ENCODE data around the gene ISCA2. TPM values are rescaled to one million over a fixed set of nuclear protein-coding genes. Genes with fewer than 3 reads are reported as not detected.

ISCA2 gene
- total and polyA plus RNA-seq, 5 donors from 2014 or later, result 19.9 to 114 (median 89.6) TPM

DNA sequence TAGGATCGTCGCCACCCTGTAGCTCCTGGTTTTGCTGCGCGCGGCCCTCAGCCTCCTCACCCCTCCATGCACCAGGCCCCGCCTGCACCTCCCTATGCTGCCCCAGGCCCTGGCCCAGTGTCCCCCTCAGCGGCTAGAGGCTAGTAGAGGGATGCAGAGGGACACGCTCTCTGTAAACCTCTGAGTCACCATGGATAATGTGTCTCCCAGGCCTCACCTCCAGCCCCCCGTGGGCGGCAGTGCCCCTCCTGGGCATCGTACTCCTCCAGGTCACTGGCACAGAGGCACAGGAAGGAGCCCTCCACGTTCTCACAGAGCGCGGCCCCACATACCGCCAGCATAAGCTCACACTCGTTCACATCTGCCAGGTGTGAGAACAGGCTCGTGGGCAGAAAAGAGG, 12.3 kb downstream of the ISCA2 start:
- Mint-ChIP-seq H3K27me3 (no peaks in the 10 kb centered on the region), H3K4me3 (no peak overlapping the region), H3K27ac (peak overlapping the region in 1 of 3 donors; percentile 43), H3K9me3 (no peaks in the 10 kb centered on the region), H3K36me3 (no peaks in the 10 kb centered on the region), H3K4me1 (peaks cover 0 to 5% (median 2%) of the 10 kb centered on the region in 4 donors)
- DNase-seq (no peak), ATAC-seq (ENCODE audit: low read depth in 2 of 2) (no peak)
- H3K27ac ChIP-seq (ENCODE audit: insufficient read depth, low read length, poor library complexity, severe bottlenecking), result no peak overlapping the region
- no peak overlapping the region for H3K4me3 ChIP-seq (ENCODE audit: low read depth, low read length)
- H3K9me3 ChIP-seq (ENCODE audit: control insufficient read depth in 2 of 2, low read length in 2 of 2), result no peaks in the 10 kb centered on the region
- H3K36me3 ChIP-seq (ENCODE audit: control insufficient read depth, insufficient read depth, low read length), result no peaks in the 10 kb centered on the region
- H3K27me3 ChIP-seq (ENCODE audit: control insufficient read depth, insufficient read depth, low read length), result no peaks in the 10 kb centered on the region
- H3K4me1 ChIP-seq (ENCODE audit: control insufficient read depth, insufficient read depth, low read length, poor library complexity, severe bottlenecking), result no peaks in the 10 kb centered on the region

DNA sequence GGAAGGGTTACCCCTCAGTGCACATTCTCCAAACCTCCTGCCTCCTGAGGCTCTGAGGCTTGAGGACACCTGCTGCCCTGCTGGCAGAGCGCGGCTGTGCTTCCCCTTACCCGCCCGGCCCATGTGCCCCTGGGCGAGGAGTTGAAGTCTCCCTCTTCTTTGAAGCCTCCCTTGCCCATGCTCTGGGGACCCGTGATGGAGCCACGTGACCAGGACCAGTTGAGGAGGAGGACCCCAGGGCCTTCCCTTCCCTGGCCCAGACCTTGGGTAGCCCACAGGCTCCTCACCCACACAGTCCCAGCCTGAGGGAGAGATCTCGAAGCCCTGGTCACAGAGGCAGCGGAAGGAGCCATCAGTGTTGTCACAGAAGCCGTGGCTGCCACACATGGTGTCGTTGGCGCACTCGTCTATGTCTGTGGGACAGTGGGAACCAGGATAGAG, 12.9 kb downstream of the ISCA2 start:
- H3K27me3 Mint-ChIP-seq, result no peaks in the 10 kb centered on the region
- Histone ChIP-seq H3K36me3 (ENCODE audit: control insufficient read depth, insufficient read depth, low read length) (no peaks in the 10 kb centered on the region), H3K4me1 (ENCODE audit: control insufficient read depth, insufficient read depth, low read length, poor library complexity, severe bottlenecking) (no peaks in the 10 kb centered on the region), H3K27ac (ENCODE audit: insufficient read depth, low read length, poor library complexity, severe bottlenecking) (no peak overlapping the region), H3K4me3 (ENCODE audit: low read depth, low read length) (no peak overlapping the region), H3K27me3 (ENCODE audit: control insufficient read depth, insufficient read depth, low read length) (no peaks in the 10 kb centered on the region), H3K9me3 (ENCODE audit: control insufficient read depth in 2 of 2, low read length in 2 of 2) (no peaks in the 10 kb centered on the region)
- H3K9me3 Mint-ChIP-seq, result no peaks in the 10 kb centered on the region
- ATAC-seq (ENCODE audit: low read depth in 2 of 2) (no peak), DNase-seq (no peak)
- H3K27ac Mint-ChIP-seq, result no peak overlapping the region
- no peak overlapping the region for H3K4me3 Mint-ChIP-seq
- H3K4me1 Mint-ChIP-seq, result peaks cover 0 to 5% (median 2%) of the 10 kb centered on the region in 4 donors
- H3K36me3 Mint-ChIP-seq, result no peaks in the 10 kb centered on the region

DNA sequence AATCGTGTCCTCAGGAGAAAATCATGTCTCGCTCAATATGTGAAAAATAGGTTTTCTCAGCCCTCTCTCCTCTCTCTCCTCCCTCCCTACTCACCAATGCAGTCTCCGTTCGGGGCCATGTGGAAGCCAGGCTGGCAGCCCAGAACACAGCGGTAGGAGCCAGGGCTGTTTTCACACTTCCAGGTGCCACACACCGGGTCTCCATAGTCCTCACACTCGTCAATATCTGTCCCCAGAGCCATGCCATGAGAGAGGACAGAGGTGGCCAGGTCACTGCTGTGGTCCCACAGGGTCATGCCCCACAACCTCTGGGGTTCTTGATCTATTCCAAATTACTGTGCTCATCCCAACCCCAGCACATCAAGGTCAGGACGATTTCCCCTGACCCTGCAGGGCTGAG, 13.5 kb downstream of the ISCA2 start:
- Mint-ChIP-seq H3K9me3 (no peaks in the 10 kb centered on the region), H3K27me3 (no peaks in the 10 kb centered on the region), H3K4me3 (no peak overlapping the region), H3K36me3 (no peaks in the 10 kb centered on the region), H3K27ac (no peak overlapping the region), H3K4me1 (peaks cover 0 to 2% (median under 1%) of the 10 kb centered on the region in 4 donors)
- Histone ChIP-seq H3K36me3 (ENCODE audit: control insufficient read depth, insufficient read depth, low read length) (no peaks in the 10 kb centered on the region), H3K4me1 (ENCODE audit: control insufficient read depth, insufficient read depth, low read length, poor library complexity, severe bottlenecking) (no peaks in the 10 kb centered on the region), H3K27me3 (ENCODE audit: control insufficient read depth, insufficient read depth, low read length) (no peaks in the 10 kb centered on the region), H3K4me3 (ENCODE audit: low read depth, low read length) (no peak overlapping the region), H3K9me3 (ENCODE audit: control insufficient read depth in 2 of 2, low read length in 2 of 2) (no peaks in the 10 kb centered on the region), H3K27ac (ENCODE audit: insufficient read depth, low read length, poor library complexity, severe bottlenecking) (no peak overlapping the region)
- ATAC-seq (ENCODE audit: low read depth in 2 of 2) (no peak), DNase-seq (no peak)

DNA sequence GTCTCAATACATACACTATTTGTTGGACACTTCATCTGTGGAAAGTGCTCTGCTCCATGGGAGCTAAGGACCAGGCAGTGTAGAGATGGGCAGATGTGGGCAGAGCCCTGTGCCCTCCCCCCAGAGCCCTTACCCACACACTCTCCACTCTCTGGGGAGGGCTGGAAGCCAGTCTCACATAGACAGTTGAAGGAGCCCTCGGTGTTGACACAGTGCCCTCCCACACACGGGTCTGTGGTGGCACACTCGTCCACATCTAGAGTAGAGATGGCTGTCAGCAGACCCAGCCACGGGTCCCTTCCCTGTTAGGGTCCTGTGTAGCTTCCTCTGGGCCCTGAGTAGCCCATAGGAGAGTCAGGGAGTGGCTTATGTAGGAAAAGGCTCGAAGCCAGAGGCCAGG, 14.3 kb downstream of the ISCA2 start:
- ATAC-seq (ENCODE audit: low read depth in 2 of 2), result no peak

DNA sequence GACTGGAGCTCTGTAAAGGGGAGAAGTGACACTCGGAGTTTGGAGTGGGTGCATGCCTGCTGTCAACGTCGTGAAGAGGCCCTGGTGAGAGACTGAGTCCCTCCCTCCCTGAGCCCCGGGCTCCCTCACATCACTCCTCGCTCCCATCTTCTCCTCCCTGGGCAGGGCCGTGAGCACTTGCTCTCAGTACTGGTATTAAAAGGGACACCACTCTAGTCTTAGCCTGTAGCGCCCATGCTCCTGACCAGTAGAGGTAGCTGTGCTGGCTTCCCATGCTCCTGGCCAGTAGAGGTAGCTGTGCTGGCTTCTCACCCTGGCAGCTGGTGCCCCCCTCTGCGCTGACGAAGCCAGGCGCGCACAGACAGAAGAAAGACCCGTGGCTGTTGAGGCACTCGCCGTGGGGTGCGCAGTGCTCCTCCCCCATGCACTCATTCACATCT, 14.7 kb downstream of the ISCA2 start:
- ATAC-seq (ENCODE audit: low read depth in 2 of 2) (no peak), DNase-seq (no peak)
- H3K27ac ChIP-seq (ENCODE audit: insufficient read depth, low read length, poor library complexity, severe bottlenecking), result no peak overlapping the region
- H3K9me3 ChIP-seq (ENCODE audit: control insufficient read depth in 2 of 2, low read length in 2 of 2), result no peaks in the 10 kb centered on the region
- Mint-ChIP-seq H3K9me3 (no peaks in the 10 kb centered on the region), H3K4me1 (peaks cover 0 to 2% (median 0%) of the 10 kb centered on the region in 4 donors), H3K4me3 (no peak overlapping the region), H3K27ac (no peak overlapping the region), H3K27me3 (peaks cover 4% of the 10 kb centered on the region), H3K36me3 (no peaks in the 10 kb centered on the region)
- H3K27me3 ChIP-seq (ENCODE audit: control insufficient read depth, insufficient read depth, low read length), result peaks cover 4% of the 10 kb centered on the region
- H3K4me3 ChIP-seq (ENCODE audit: low read depth, low read length), result no peak overlapping the region
- H3K4me1 ChIP-seq (ENCODE audit: control insufficient read depth, insufficient read depth, low read length, poor library complexity, severe bottlenecking), result no peaks in the 10 kb centered on the region
- no peaks in the 10 kb centered on the region for H3K36me3 ChIP-seq (ENCODE audit: control insufficient read depth, insufficient read depth, low read length)

More for the DNA sequence above, 14.3 kb downstream of the ISCA2 start:
- no peak for DNase-seq
- H3K27me3 Mint-ChIP-seq, result no peaks in the 10 kb centered on the region
- H3K4me3 Mint-ChIP-seq, result no peak overlapping the region
- H3K27me3 ChIP-seq (ENCODE audit: control insufficient read depth, insufficient read depth, low read length), result peaks cover under 1% of the 10 kb centered on the region
- H3K9me3 ChIP-seq (ENCODE audit: control insufficient read depth in 2 of 2, low read length in 2 of 2), result no peaks in the 10 kb centered on the region
- H3K4me1 Mint-ChIP-seq, result peaks cover 0 to 2% (median 0%) of the 10 kb centered on the region in 4 donors
- H3K4me3 ChIP-seq (ENCODE audit: low read depth, low read length), result no peak overlapping the region
- no peaks in the 10 kb centered on the region for H3K4me1 ChIP-seq (ENCODE audit: control insufficient read depth, insufficient read depth, low read length, poor library complexity, severe bottlenecking)
- no peaks in the 10 kb centered on the region for H3K36me3 ChIP-seq (ENCODE audit: control insufficient read depth, insufficient read depth, low read length)
- no peaks in the 10 kb centered on the region for H3K36me3 Mint-ChIP-seq
- H3K27ac ChIP-seq (ENCODE audit: insufficient read depth, low read length, poor library complexity, severe bottlenecking), result no peak overlapping the region
- H3K27ac Mint-ChIP-seq, result no peak overlapping the region
- H3K9me3 Mint-ChIP-seq, result no peaks in the 10 kb centered on the region

DNA sequence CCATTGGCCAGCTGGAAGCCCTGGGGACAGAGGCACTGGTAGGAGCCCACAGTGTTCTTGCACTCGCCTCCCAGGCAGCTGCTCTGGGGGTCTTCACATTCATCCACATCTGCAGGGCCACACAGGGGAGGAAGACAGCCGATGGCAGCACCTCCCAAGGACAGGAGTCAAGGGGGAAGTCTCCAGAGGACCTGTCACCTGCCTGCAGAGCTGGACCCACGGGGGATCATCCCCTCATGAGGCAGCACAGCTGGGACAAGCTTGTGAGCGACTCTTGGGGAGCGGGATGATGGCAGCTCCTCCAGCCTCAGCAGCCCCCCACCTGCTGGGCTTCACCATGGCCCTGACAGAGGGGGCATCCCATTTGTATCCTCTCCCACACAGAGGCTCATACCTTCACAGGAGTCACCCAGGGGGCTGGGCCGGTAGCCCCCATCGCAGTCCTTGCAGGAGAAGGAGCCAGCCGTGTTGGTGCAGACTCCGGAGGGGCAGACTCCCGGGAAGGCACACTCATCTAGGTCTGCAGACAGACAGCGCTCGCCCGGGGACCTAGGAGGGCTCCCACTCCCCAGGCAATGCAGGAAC, 15.4 kb downstream of the ISCA2 start:
- Histone ChIP-seq H3K27me3 (ENCODE audit: control insufficient read depth, insufficient read depth, low read length) (peaks cover 4% of the 10 kb centered on the region), H3K4me1 (ENCODE audit: control insufficient read depth, insufficient read depth, low read length, poor library complexity, severe bottlenecking) (no peaks in the 10 kb centered on the region), H3K27ac (ENCODE audit: insufficient read depth, low read length, poor library complexity, severe bottlenecking) (no peak overlapping the region), H3K4me3 (ENCODE audit: low read depth, low read length) (no peak overlapping the region), H3K36me3 (ENCODE audit: control insufficient read depth, insufficient read depth, low read length) (no peaks in the 10 kb centered on the region), H3K9me3 (ENCODE audit: control insufficient read depth in 2 of 2, low read length in 2 of 2) (no peaks in the 10 kb centered on the region)
- H3K27ac Mint-ChIP-seq, result no peak overlapping the region
- no peaks in the 10 kb centered on the region for H3K36me3 Mint-ChIP-seq
- H3K4me3 Mint-ChIP-seq, result no peak overlapping the region
- H3K27me3 Mint-ChIP-seq, result peaks cover 5% of the 10 kb centered on the region
- DNase-seq, result no peak
- peaks cover 0 to 2% (median 0%) of the 10 kb centered on the region in 4 donors for H3K4me1 Mint-ChIP-seq
- no peak for ATAC-seq (ENCODE audit: low read depth in 2 of 2)
- peaks cover 0 to 2% (median 0%) of the 10 kb centered on the region in 7 donors for H3K9me3 Mint-ChIP-seq

DNA sequence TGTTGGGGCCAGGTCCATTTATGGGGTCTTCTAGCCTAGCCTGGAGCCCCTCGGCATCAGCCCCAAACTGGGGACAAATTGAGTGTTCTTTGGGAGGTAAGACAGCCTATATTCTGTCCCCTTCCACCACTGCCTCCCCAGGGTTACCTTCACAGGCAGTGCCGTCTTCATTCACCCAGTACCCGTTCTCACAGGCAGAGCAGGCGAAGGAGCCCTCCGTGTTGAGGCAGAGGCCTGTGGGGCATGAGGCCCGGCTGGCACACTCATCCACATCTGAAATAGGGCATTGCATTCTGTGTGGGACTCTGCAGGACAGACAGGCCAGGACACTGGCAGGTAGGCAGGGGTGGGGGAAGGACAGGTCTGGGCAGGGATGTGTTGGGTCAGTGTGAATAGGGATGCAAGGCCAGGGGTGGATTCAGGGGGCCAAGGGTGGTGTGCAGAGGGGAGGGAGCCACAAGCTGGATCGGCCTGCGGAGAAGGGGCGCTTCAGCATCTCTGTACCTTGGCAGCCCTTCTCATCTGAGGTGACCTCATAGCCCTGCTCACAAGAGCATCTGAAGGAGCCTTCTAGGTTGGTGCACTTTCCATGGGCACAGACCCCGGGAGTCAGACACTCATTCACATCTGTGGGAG, 16.1 kb downstream of the ISCA2 start:
- peaks cover 4% of the 10 kb centered on the region for H3K27me3 ChIP-seq (ENCODE audit: control insufficient read depth, insufficient read depth, low read length)
- Mint-ChIP-seq H3K9me3 (peaks cover 0 to 2% (median 0%) of the 10 kb centered on the region in 7 donors), H3K36me3 (no peaks in the 10 kb centered on the region), H3K27ac (no peak overlapping the region), H3K27me3 (peaks cover 5% of the 10 kb centered on the region), H3K4me1 (peaks cover 0 to 8% (median 3%) of the 10 kb centered on the region in 4 donors), H3K4me3 (no peak overlapping the region)
- no peaks in the 10 kb centered on the region for H3K36me3 ChIP-seq (ENCODE audit: control insufficient read depth, insufficient read depth, low read length)
- H3K9me3 ChIP-seq (ENCODE audit: control insufficient read depth in 2 of 2, low read length in 2 of 2), result no peaks in the 10 kb centered on the region
- ATAC-seq (ENCODE audit: low read depth in 2 of 2), result no peak
- no peak for DNase-seq
- H3K4me3 ChIP-seq (ENCODE audit: low read depth, low read length), result no peak overlapping the region
- no peak overlapping the region for H3K27ac ChIP-seq (ENCODE audit: insufficient read depth, low read length, poor library complexity, severe bottlenecking)
- no peaks in the 10 kb centered on the region for H3K4me1 ChIP-seq (ENCODE audit: control insufficient read depth, insufficient read depth, low read length, poor library complexity, severe bottlenecking)

Data from CD4-positive, CD25-positive, alpha-beta regulatory T cell (primary cell).